ENCODE results near the gene RABAC1. TPM values are rescaled to one million over a fixed set of nuclear protein-coding genes. Genes with fewer than 3 reads are reported as not detected.
"Not testable (repeated sequence)": the region's sequence is repeated elsewhere in the genome, so short reads cannot be mapped to it uniquely, and the experiment has no call there.

RABAC1 gene
- total RNA-seq, 2 experiments from 2014 or later, result 96.0 to 102 TPM

- TF ChIP-seq CTCF (IDR thresholded peaks at IDR 0.05), result no peak
- H3K27ac Mint-ChIP-seq, result peak overlapping the region; percentile 91
- H3K36me3 ChIP-seq (ENCODE audit: insufficient read depth, low read length), result no peaks in the 10 kb centered on the region
- peak overlapping the region; percentile 59 for H3K4me3 ChIP-seq (ENCODE audit: low read length)
- H3K9me3 ChIP-seq (ENCODE audit: control insufficient read depth in 1 of 2, insufficient read depth in 1 of 2, low read length in 2 of 2), result no peaks in the 10 kb centered on the region
- H3K4me1 Mint-ChIP-seq (ENCODE audit: low read depth), result peaks cover 50% of the 10 kb centered on the region
- intact Hi-C loops (cut with DNase I, micrococcal nuclease), result no loop called here
- POLR2A ChIA-PET, result interaction anchor here (0.7 to 1.8 kb wide), 8 partner anchors 12 to 80 kb away, joined by 3 to 4 read pairs (median 4); partner anchors contain the start of genes ERFL, RABAC1 and RPS19
- peaks cover 48% of the 10 kb centered on the region for H3K4me1 ChIP-seq (ENCODE audit: insufficient read depth, low read length)
- DNase-seq (peak in 11 of 14 experiments; percentile 26 to 73 (median 52)), ATAC-seq (ENCODE audit: poor library complexity) (peak; percentile 33)
- CTCF ChIA-PET, result no interaction called here
- H3K27me3 Mint-ChIP-seq, result no peaks in the 10 kb centered on the region
- H3K36me3 Mint-ChIP-seq (ENCODE audit: low read depth), result no peaks in the 10 kb centered on the region
- H3K27me3 ChIP-seq (ENCODE audit: control insufficient read depth in 1 of 2, insufficient read depth in 2 of 2, low read length in 2 of 2), result peaks cover 0 to 3% of the 10 kb centered on the region in 2 experiments
- peak overlapping the region in 1 of 2 donors; percentile 41 for H3K27ac ChIP-seq (ENCODE audit: low read depth in 1 of 2, low read length in 2 of 2)
- H3K4me3 Mint-ChIP-seq, result peak overlapping the region; percentile 90
- no peaks in the 10 kb centered on the region for H3K9me3 Mint-ChIP-seq
Measured at GRCh38 chr19:41939861-41940730, 19.0 kb downstream of the RABAC1 start.

GRCh38 chr19:41939209-41939608 is 19.9 kb downstream of the RABAC1 start:
- H3K27ac Mint-ChIP-seq; DNase-seq; H3K27me3 Mint-ChIP-seq; H3K36me3 ChIP-seq (ENCODE audit: insufficient read depth, low read length); H3K9me3 ChIP-seq (ENCODE audit: control insufficient read depth in 1 of 2, insufficient read depth in 1 of 2, low read length in 2 of 2); H3K4me3 Mint-ChIP-seq; intact Hi-C loops (cut with DNase I, micrococcal nuclease); H3K36me3 Mint-ChIP-seq (ENCODE audit: low read depth); H3K27me3 ChIP-seq (ENCODE audit: control insufficient read depth in 1 of 2, insufficient read depth in 2 of 2, low read length in 2 of 2); ATAC-seq (ENCODE audit: poor library complexity); H3K27ac ChIP-seq (ENCODE audit: low read depth in 1 of 2, low read length in 2 of 2); H3K4me3 ChIP-seq (ENCODE audit: low read length); CTCF ChIA-PET; H3K9me3 Mint-ChIP-seq: not testable (repeated sequence)
- peaks cover 48% of the 10 kb centered on the region for H3K4me1 ChIP-seq (ENCODE audit: insufficient read depth, low read length)
- H3K4me1 Mint-ChIP-seq (ENCODE audit: low read depth), result peaks cover 50% of the 10 kb centered on the region
- POLR2A ChIA-PET, result interaction anchor here (1.1 kb wide), 1 partner anchor 53 kb away, joined by 3 read pairs; no protein-coding TSS in a partner anchor

- no peak for ATAC-seq (ENCODE audit: poor library complexity)
- POLR2A ChIA-PET, result interaction anchor here (0.6 to 1.2 kb wide), 2 partner anchors 26 to 78 kb away, joined by 3 to 5 read pairs; partner anchors contain the start of gene RPS19
- TF ChIP-seq CTCF (IDR thresholded peaks at IDR 0.05), result no peak
- peaks cover 48% of the 10 kb centered on the region for H3K4me1 ChIP-seq (ENCODE audit: insufficient read depth, low read length)
- H3K9me3 Mint-ChIP-seq, result no peaks in the 10 kb centered on the region
- intact Hi-C loops (cut with DNase I, micrococcal nuclease), result no loop called here
- CTCF ChIA-PET, result interaction anchor here (0.9 to 1.8 kb wide), 3 partner anchors 8 to 64 kb away, joined by 4 to 5 read pairs (median 4); no protein-coding TSS in a partner anchor
- H3K36me3 ChIP-seq (ENCODE audit: insufficient read depth, low read length), result no peaks in the 10 kb centered on the region
- H3K4me3 Mint-ChIP-seq, result peak overlapping the region; percentile 21
- H3K4me3 ChIP-seq (ENCODE audit: low read length), result no peak overlapping the region
- H3K4me1 Mint-ChIP-seq (ENCODE audit: low read depth), result peaks cover 53% of the 10 kb centered on the region
- no peak overlapping the region for H3K27ac ChIP-seq (ENCODE audit: low read depth in 1 of 2, low read length in 2 of 2)
- H3K27me3 Mint-ChIP-seq, result no peaks in the 10 kb centered on the region
- H3K9me3 ChIP-seq (ENCODE audit: control insufficient read depth in 1 of 2, insufficient read depth in 1 of 2, low read length in 2 of 2), result no peaks in the 10 kb centered on the region
- no peak for DNase-seq
- peaks cover 0 to 3% of the 10 kb centered on the region in 2 experiments for H3K27me3 ChIP-seq (ENCODE audit: control insufficient read depth in 1 of 2, insufficient read depth in 2 of 2, low read length in 2 of 2)
- H3K36me3 Mint-ChIP-seq (ENCODE audit: low read depth), result no peaks in the 10 kb centered on the region
- peak overlapping the region; percentile 72 for H3K27ac Mint-ChIP-seq
Measured at GRCh38 chr19:41937525-41938468, 21.3 kb downstream of the RABAC1 start.
